HG03095 (cell line): ENCODE data around the gene IP6K1.
"Not testable (repeated sequence)": the region's sequence is repeated elsewhere in the genome, so short reads cannot be mapped to it uniquely, and the experiment has no call there.

Experiments used
- ATAC-seq: cut with Tn5 transposase; IDR thresholded peaks from one replicate; pipeline ENCODE4 v1.9.1; 2021; ENCODE audit warnings: moderate library complexity; ENCODE audit not compliant: unreplicated experiment

Gene IP6K1

DNA sequence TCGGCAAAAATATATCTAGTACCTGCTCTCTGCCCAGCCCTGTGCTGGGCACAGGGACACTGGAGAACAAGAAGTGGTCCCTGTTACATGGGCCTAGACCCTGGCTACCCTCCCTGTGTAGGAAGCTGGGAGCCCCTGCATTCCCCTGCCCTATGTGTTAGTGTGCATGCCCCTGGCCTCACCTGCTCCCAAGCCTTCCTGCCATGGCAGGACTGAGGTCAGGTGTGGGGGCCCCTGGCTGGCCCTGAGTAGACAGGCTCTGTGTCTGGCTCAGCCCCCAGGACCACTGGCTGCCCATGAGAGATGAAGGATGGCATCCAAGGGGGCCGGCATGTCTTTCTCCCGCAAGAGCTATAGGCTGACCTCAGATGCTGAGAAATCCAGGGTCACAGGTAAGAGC lies 95.5 kb downstream of the IP6K1 start:
- not testable (repeated sequence) for ATAC-seq

DNA sequence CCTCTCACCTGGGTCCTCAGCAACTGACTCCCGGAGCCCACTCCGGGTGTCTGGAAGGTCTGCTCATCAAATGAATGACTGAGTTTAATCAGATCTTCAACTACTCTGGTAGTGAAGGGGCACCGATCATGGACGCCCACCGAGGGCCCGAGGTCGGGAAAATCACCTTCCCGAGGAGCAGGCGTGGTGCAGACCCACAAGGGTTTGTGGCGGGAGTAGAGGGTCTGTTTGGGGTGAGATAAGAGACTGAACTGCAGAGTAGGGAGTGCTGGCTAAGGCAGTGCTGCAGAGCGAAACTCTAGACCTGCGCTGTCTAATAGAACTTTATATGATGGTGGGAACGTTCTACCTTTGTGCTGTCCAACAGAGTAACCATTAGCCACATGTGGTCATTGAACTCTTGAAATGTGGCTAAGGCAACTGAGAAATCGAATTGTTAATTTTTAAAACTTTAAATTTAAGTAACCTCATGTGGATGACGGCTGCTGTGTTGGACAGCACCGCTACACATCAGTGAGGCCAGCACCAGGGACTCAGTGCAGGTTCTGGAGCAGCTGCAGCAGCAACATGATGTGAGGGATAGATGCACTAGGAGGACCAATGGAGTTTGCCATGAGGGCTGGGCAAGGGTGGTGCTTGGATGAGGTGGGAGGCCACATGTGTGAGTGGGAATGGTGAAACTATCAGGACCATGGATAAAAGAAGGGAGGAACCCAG lies 96.3 kb downstream of the IP6K1 start:
- not testable (repeated sequence) for ATAC-seq

DNA sequence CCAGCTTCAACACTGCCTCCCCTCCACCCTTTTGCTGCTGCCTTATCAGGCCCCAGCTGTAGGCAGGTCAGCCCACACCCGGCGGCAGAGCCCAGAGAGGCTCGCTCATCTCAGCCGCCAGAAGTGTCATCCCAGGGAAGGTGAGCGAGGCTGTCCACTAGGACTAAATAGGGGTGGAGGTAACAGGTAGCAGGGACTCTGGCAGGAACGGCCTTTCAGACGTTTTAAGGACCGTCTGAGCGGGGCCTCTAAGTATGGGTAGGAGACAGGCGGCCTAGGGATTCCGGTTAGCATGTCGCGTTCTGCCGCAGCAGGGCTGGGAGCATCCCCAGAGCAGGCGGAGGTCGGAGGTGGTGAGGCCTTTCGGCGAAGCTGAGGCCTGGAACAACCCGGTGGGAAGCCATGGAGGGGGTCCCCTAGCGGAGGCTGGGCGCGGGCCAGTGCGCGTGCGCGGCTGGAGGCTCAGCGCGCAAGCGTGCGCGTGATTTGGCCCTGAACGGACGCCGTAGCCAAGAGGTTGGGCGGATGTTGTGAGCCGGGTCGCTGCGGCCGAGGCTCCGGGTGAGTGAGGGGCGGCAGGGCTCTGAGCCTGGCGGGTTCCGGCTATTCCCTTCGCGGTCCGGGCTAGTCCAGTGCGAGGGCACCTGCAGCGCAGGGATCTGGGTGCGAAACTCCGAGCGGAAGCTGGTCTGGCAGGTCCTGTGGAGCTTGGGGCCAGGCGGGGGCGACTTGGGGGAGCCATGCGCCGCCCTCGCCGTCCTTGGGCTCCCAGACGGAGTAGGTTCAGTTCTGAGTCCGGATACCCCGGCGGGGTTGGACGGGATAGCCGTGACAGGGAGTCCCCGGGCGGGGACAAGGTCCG lies 97.1 kb downstream of the IP6K1 start, which contains the start of the genes MST1 and RNF123:
Gene MST1 (minus strand): TSS at position 429 of the 862 bp plus-strand sequence. CDS start 783 bp downstream, outside the sequence.
Gene RNF123 (plus strand): TSS at position 512 of the 862 bp plus-strand sequence. CDS start 1,609 bp downstream, outside the sequence.
- ATAC-seq = peak; percentile 55

DNA sequence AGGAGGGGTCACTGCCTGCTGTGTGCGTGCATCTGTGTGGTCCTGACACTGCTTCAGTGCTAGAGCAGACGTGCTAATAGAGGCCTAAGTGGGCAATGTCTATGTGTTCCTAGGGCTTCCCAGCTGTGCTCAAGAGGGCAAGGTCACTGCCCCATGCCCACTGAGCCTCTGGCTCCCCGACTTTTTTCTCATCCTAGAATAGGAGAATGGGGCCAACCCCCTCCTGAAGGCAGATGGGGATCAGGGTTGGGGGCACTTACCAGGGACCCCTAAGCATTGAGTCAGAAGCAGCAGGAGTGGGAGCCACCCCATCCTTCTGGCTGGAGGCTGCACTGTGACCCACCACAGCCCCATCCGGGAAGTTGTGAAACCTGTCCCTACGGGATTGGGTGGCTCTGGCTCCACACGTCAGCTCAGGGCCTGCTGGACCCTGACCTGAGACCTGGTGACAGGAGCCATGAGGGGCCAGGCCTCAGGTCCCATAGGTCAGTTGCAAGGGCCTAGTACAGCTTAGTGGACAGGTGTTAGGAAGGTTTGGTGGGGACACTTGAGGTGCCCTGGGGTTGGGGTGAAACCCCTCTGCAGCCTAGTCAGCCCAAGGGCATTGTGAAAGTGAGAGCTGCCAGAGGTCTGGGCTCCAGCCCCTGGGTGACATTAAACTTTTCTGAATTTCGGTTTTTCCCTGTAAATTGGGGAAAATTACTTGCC lies 97.8 kb downstream of the IP6K1 start:
- not testable (repeated sequence) for ATAC-seq

GRCh38 chr3:49687424-49687795 lies 98.9 kb downstream of the IP6K1 start:
- ATAC-seq = not testable (repeated sequence)

GRCh38 chr3:49686769-49687423 lies 99.4 kb downstream of the IP6K1 start:
- not testable (repeated sequence) for ATAC-seq

GRCh38 chr3:49686346-49686745 lies 100.0 kb downstream of the IP6K1 start:
- not testable (repeated sequence) for ATAC-seq

DNA sequence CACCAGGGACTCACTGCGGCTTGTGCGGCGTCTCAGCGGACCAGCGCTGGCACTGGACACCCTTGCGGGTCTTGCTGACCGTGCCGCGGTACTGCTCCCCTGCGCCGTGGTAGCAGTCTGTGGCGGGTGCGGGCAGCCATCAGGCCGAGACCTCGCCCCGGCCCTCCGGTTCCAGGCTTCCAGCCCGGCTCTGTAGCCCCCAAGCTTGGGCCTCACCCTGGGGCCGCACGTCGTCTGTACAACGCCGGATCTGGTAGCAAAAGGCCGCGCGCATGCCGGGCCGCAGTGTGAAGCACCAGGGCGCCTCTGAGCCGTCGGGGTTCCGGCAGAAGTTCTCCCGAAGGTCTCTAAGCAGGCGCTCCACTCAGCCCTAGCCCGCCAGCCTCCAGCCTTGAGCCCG lies 100.5 kb downstream of the IP6K1 start:
- not testable (repeated sequence) for ATAC-seq

- not testable (repeated sequence) for ATAC-seq
These were observed 101.2 kb downstream of the IP6K1 start for GRCh38 chr3:49685103-49685502.

DNA sequence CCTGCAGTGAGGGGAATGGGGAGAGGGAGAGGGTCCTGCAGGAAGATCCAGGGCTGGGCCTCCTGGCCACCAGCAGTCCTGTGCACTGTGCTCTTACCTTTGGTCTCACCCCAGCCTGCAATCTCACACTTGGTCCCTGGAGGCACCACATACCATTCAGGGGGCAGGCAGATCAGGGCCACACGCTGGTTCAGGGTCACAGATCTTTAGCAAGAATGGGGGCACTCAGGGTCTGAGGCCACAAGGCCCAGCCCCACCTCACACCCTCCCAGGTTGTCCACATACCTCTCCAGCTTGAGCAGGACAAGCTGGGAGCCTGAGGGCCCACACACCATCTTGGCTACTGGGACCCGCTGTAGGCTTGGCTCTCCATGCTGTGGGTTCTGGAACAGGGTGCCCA lies 101.9 kb downstream of the IP6K1 start:
- not testable (repeated sequence) for ATAC-seq

DNA sequence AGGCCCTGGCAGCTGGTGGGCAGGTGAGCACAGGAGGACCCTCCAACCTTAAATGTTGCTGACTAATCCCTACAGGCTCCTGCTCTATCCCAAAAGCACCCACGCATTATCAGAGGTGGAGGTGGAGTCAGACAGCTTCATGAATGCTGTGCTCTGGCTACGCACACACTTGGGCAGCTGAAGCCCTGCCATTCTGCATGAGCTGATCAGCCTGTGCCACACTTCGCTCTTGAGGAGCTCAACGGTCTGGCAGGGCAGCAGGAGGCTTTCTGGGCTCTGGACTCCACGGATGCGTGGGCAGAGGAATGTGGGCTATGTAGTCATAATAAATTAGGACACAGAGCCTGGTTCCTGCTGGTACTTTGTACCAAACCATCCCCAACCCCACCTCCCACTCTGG lies 103.2 kb downstream of the IP6K1 start:
- no peak for ATAC-seq

- ATAC-seq = no peak
These were observed 104.8 kb downstream of the IP6K1 start for GRCh38 chr3:49681543-49681942.

DNA sequence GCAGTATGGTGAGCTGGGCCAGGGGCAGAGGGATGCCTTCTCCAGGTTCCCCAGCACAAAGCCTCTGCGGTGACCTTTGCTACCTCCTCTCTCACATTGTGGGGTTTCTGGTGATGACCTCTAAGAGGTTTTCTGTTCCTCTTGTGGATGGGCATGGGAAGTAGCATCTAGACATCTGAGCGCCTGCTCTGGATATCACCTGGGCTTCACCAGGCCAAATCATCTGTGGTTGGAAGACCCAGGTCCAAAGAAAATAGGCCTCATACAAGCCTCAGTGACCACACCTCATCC lies 105.2 kb downstream of the IP6K1 start:
- ATAC-seq = no peak

GRCh38 chr3:49680493-49681231 lies 105.7 kb downstream of the IP6K1 start:
- ATAC-seq = no peak

DNA sequence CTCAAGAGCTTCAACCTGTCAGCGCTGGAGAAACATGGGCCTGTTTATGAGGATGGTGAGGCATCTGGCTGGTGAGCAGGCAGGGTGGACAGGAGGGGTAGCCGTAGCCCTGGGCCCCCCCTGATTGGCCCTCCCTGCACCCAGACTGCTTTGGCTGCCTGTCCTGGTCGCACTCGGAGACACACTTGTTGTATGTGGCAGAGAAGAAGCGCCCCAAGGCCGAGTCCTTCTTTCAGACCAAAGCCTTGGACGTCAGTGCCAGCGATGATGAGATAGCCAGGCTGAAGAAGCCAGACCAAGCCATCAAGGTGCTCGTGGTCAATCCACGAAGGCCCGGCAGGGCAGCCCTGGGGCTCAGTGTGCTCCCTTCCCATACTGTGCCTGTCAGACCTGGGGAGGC lies 110.4 kb downstream of the IP6K1 start:
- no peak for ATAC-seq

- peak; percentile 24 for ATAC-seq
These were observed 111.8 kb downstream of the IP6K1 start for GRCh38 chr3:49674497-49674983.
